ENCODE data around the gene DERA. TPM values are rescaled to one million over a fixed set of nuclear protein-coding genes. Genes with fewer than 3 reads are reported as not detected.

DERA gene
- total RNA-seq, 1 donor from 2014 or later: 21.4 TPM

DNA sequence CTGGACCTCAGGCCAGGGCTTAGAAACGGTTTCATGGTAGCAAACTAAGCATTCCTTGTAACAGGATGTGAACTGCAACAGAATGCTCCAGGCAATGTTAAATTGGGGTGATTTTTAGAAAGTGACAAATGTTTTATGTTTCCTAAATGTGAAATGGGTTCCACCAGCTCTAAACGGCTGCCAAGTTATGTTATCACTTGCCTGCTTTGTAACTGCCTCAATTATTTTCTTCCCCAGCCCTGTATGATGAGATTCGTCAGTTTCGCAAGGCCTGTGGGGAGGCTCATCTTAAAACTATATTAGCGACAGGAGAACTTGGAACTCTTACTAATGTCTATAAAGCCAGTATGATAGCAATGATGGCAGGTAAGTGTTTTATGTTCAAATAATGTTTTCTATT, 70.9 kb downstream of the DERA start:
- peaks cover 0 to 5% of the 10 kb centered on the region in 2 donors for H3K36me3 ChIP-seq
- no peak overlapping the region for H3K27ac ChIP-seq
- intact Hi-C loops (cut with DNase I): no loop called here
- H3K4me3 ChIP-seq: no peak overlapping the region
- no peak for DNase-seq (ENCODE audit: extremely low spot score in 2 of 2)
- no peaks in the 10 kb centered on the region for H3K9me3 ChIP-seq
- no peak for TF ChIP-seq POLR2A (IDR thresholded peaks at IDR 0.05)
- no peak for TF ChIP-seq POLR2AphosphoS5 (IDR thresholded peaks at IDR 0.05; ENCODE audit: insufficient read depth in 1 of 2, low read depth in 1 of 2)
- TF ChIP-seq, protein P1, sequence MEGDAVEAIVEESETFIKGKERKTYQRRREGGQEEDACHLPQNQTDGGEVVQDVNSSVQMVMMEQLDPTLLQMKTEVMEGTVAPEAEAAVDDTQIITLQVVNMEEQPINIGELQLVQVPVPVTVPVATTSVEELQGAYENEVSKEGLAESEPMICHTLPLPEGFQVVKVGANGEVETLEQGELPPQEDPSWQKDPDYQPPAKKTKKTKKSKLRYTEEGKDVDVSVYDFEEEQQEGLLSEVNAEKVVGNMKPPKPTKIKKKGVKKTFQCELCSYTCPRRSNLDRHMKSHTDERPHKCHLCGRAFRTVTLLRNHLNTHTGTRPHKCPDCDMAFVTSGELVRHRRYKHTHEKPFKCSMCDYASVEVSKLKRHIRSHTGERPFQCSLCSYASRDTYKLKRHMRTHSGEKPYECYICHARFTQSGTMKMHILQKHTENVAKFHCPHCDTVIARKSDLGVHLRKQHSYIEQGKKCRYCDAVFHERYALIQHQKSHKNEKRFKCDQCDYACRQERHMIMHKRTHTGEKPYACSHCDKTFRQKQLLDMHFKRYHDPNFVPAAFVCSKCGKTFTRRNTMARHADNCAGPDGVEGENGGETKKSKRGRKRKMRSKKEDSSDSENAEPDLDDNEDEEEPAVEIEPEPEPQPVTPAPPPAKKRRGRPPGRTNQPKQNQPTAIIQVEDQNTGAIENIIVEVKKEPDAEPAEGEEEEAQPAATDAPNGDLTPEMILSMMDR (IDR thresholded peaks at IDR 0.05): no peak
- H3K4me1 ChIP-seq: peaks cover 21% of the 10 kb centered on the region
- H3K27me3 ChIP-seq: no peaks in the 10 kb centered on the region

DNA sequence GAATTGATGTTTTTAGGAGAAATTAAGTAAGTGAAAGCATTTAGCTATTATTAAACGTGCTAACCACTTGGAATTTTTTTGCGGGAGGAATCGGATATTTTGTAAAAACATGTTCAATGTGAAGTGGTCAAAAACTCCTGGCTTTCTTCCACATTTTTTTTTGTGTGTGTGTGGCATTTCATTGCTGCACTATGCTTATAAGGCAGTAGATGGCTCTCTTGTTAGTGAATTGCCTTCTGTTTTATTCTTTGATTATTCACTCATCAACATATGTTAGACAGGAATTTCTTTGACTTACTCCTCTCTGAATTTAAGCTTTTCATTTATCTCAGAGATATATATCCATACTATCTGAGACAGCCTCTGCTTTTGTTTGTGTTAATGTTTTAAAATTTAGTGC, 71.3 kb downstream of the DERA start:
- Histone ChIP-seq H3K36me3 (peaks cover 0 to 7% of the 10 kb centered on the region in 2 donors), H3K9me3 (no peaks in the 10 kb centered on the region), H3K4me1 (peaks cover 21% of the 10 kb centered on the region), H3K27me3 (no peaks in the 10 kb centered on the region), H3K4me3 (no peak overlapping the region), H3K27ac (no peak overlapping the region)
- intact Hi-C loops (cut with DNase I): no loop called here
- DNase-seq (ENCODE audit: extremely low spot score in 2 of 2): no peak
- TF ChIP-seq POLR2A (IDR thresholded peaks at IDR 0.05): no peak
- TF ChIP-seq, protein P1 (IDR thresholded peaks at IDR 0.05): no peak
- TF ChIP-seq POLR2AphosphoS5 (IDR thresholded peaks at IDR 0.05; ENCODE audit: insufficient read depth in 1 of 2, low read depth in 1 of 2): no peak

DNA sequence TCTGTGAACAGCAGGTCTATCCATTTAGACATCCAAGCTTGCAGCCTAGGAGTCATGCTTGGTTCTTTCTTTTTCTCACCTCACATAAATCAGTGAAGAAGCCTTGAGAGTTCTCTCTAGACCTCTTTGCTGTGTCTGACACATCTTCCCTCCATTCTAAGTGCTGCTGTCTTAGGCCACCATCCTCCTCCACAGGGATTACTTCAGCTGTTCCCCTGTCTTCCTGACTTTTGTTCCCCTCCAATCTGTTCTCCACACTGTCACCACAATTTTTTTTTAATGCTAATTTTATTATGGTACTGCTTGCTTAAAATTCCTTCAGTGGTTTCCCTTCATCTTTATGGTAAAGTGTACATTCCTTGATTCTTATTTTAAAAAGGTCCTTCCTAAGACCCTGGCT, 71.8 kb downstream of the DERA start:
- TF ChIP-seq POLR2A (IDR thresholded peaks at IDR 0.05) (no peak), POLR2AphosphoS5 (IDR thresholded peaks at IDR 0.05; ENCODE audit: insufficient read depth in 1 of 2, low read depth in 1 of 2) (no peak)
- TF ChIP-seq, protein P1 (IDR thresholded peaks at IDR 0.05): no peak
- intact Hi-C loops (cut with DNase I): no loop called here
- no peaks in the 10 kb centered on the region for H3K9me3 ChIP-seq
- peaks cover 0 to 11% of the 10 kb centered on the region in 2 donors for H3K36me3 ChIP-seq
- H3K27ac ChIP-seq: no peak overlapping the region
- H3K27me3 ChIP-seq: no peaks in the 10 kb centered on the region
- peaks cover 18% of the 10 kb centered on the region for H3K4me1 ChIP-seq
- DNase-seq (ENCODE audit: extremely low spot score in 2 of 2): no peak
- no peak overlapping the region for H3K4me3 ChIP-seq

DNA sequence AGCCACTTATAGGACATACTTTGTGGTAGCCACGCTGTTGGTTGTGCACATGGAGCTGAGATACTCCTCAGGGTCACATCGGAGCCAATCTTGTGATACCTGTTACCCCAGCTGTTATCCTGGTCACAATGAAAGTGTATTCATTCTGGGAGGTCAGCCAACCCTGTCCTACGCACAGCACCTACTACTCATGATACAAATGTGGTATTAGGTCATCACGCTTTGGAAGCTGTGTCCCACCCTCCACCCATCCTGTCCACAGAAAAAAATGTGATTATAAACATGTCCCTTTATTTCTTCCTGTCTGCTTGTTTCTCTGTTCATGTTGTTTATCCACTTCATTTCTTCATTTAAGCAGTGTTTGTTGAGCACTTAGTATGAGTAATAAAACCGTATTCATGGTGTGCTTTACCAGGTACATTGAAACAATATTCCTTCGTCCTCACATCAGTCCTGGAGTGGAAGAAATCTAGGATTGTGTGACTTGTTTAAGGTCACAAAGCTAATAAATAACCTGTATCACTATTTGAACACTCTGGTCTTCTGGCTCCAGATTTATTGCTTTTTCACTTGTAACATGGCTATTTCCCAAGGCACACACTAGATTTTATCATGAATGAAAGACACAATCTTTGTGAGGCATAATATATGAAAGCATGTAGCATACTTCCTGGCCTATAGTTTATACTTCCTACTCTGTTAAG, 73.1 kb downstream of the DERA start:
- no peak overlapping the region for H3K27ac ChIP-seq

DNA sequence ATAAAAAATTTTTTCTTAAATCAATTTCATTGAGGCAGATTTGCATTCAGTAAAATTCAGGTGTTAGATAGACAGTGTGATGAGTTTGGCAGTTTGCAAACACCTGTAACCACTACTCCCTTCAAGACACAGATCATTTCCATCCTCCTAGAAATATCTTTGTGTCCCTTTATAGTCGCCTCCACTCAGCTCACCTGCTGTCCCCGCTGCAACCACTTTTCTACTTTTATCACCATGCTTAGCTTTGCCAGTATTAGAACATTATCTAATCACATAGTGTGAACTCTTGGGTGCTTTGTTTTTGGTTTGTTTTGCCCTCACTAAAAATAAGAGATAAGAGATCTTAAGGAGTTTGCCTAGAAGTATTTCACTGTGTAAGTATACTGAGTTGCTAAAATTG, 73.8 kb downstream of the DERA start:
- TF ChIP-seq POLR2A (IDR thresholded peaks at IDR 0.05) (no peak), POLR2AphosphoS5 (IDR thresholded peaks at IDR 0.05; ENCODE audit: insufficient read depth in 1 of 2, low read depth in 1 of 2) (no peak)
- TF ChIP-seq, protein P1 (IDR thresholded peaks at IDR 0.05): no peak
- no peak overlapping the region for H3K4me3 ChIP-seq
- intact Hi-C loops (cut with DNase I): no loop called here

More for the DNA sequence above, 73.1 kb downstream of the DERA start:
- no peak for DNase-seq (ENCODE audit: extremely low spot score in 2 of 2)
- Histone ChIP-seq H3K9me3 (no peaks in the 10 kb centered on the region), H3K27me3 (no peaks in the 10 kb centered on the region), H3K4me3 (no peak overlapping the region), H3K4me1 (peaks cover 8% of the 10 kb centered on the region), H3K36me3 (peaks cover 0 to 19% of the 10 kb centered on the region in 2 donors)
- TF ChIP-seq, protein P1 (IDR thresholded peaks at IDR 0.05): no peak
- no peak for TF ChIP-seq POLR2A (IDR thresholded peaks at IDR 0.05)
- TF ChIP-seq POLR2AphosphoS5 (IDR thresholded peaks at IDR 0.05; ENCODE audit: insufficient read depth in 1 of 2, low read depth in 1 of 2): no peak
- intact Hi-C loops (cut with DNase I): no loop called here

More for the DNA sequence above, 73.8 kb downstream of the DERA start:
- H3K27me3 ChIP-seq: no peaks in the 10 kb centered on the region
- peaks cover 1% of the 10 kb centered on the region for H3K4me1 ChIP-seq
- no peak for DNase-seq (ENCODE audit: extremely low spot score in 2 of 2)
- H3K36me3 ChIP-seq: peaks cover 0 to 19% of the 10 kb centered on the region in 2 donors
- no peaks in the 10 kb centered on the region for H3K9me3 ChIP-seq
- no peak overlapping the region for H3K27ac ChIP-seq

Data from vagina (tissue), 2 donors.